CD1c-positive myeloid dendritic cell (primary cell): ENCODE results near the gene FOXD2.

Source experiments
- DNase-seq: peaks from one replicate; pipeline ENCODE4 v3.0.0-alpha.2; 2016; ENCODE audit errors: extremely low spot score

FOXD2 gene

GRCh38 chr1:47417170-47418044 lies 20.4 kb upstream of the FOXD2 start:
- DNase-seq, result no peak

- DNase-seq, result no peak
Observed at GRCh38 chr1:47418122-47418521, 19.7 kb upstream of the FOXD2 start.

- DNase-seq, result no peak
Observed at GRCh38 chr1:47418681-47419325, 19.0 kb upstream of the FOXD2 start.

GRCh38 chr1:47420547-47420946 lies 17.3 kb upstream of the FOXD2 start:
- DNase-seq, result no peak

GRCh38 chr1:47423872-47424271 lies 14.0 kb upstream of the FOXD2 start:
- no peak for DNase-seq

GRCh38 chr1:47424336-47424982 lies 13.4 kb upstream of the FOXD2 start:
- peak; percentile 32 for DNase-seq

GRCh38 chr1:47431534-47431933 lies 6.3 kb upstream of the FOXD2 start:
- no peak for DNase-seq

GRCh38 chr1:47432071-47433036 lies 5.5 kb upstream of the FOXD2 start:
- peak; percentile 85 for DNase-seq

- no peak for DNase-seq
Observed at GRCh38 chr1:47433037-47433421, 4.8 kb upstream of the FOXD2 start.

GRCh38 chr1:47433477-47434050 lies 4.3 kb upstream of the FOXD2 start:
- DNase-seq, result no peak

GRCh38 chr1:47434051-47434842 lies 3.6 kb upstream of the FOXD2 start:
- DNase-seq, result peak; percentile 70

GRCh38 chr1:47435506-47436303 lies 2.1 kb upstream of the FOXD2 start:
- DNase-seq, result no peak

GRCh38 chr1:47436304-47436978 lies 1.4 kb upstream of the FOXD2 start:
- DNase-seq, result peak; percentile 81

- no peak for DNase-seq
Observed at GRCh38 chr1:47436979-47437446, 831 bp upstream of the FOXD2 start.

GRCh38 chr1:47438165-47439016 lies 547 bp downstream of the FOXD2 start:
- DNase-seq, result peak; percentile 28

- DNase-seq, result no peak
Observed at GRCh38 chr1:47439017-47439818, 1.4 kb downstream of the FOXD2 start.
